H1 (cell line): ENCODE measurements around the gene ARMC6. TPM values are rescaled to one million over a fixed set of nuclear protein-coding genes. Genes with fewer than 3 reads are reported as not detected.

Experiments
- CTCF ChIA-PET: fragments of 300-600 bp; sonication (Branson Sonifier 250); formaldehyde crosslinking; loops from one replicate; lab custom pipeline; 2021; ENCODE audit not compliant: partially characterized antibody; lab: Charles Lee
- POLR2A ChIA-PET: fragments of 300-600 bp; sonication (Branson Sonifier 250); formaldehyde crosslinking; loops from one replicate; lab custom pipeline; 2021; ENCODE audit warnings: inconsistent platforms; ENCODE audit not compliant: partially characterized antibody; lab: Charles Lee
- DNase-seq, 2 experiments: peaks; one replicate each; pipeline versions ENCODE4 v3.0.0 to v3.0.0-alpha.2; 2010 to 2022; ENCODE audit warnings: low spot score in 2 of 2, low read depth in 1 of 2, mixed read lengths in 1 of 2
- FAIRE-seq: peaks from 2 replicates; lab custom pipeline; 2011; peaks lifted over from hg19 to GRCh38; lab: Jason Lieb, UNC
- H2AFZ ChIP-seq: 2 replicates; pipeline ENCODE4 v1.8.1; 2012; ENCODE audit warnings: low read length, inconsistent platforms
- H2AK5ac ChIP-seq: 2 replicates; pipeline ENCODE4 v1.6.1; 2013; ENCODE audit warnings: low read depth, low read length
- H2BK120ac ChIP-seq: replicated peaks from 2 replicates; pipeline ENCODE3; 2013; ENCODE audit warnings: low read depth, low read length, inconsistent platforms
- H2BK12ac ChIP-seq: 2 replicates; pipeline ENCODE4 v1.6.1; 2013; ENCODE audit warnings: low read depth, low read length
- H2BK15ac ChIP-seq: 2 replicates; pipeline ENCODE4 v1.6.1; 2013; ENCODE audit warnings: low read length
- H2BK20ac ChIP-seq: 2 replicates; pipeline ENCODE4 v1.6.1; 2013; ENCODE audit warnings: low read length
- H2BK5ac ChIP-seq: 2 replicates; pipeline ENCODE4 v1.6.1; 2013; ENCODE audit warnings: low read depth, low read length
- H3K14ac ChIP-seq: 2 replicates; pipeline ENCODE4 v1.6.1; 2013; ENCODE audit warnings: inconsistent platforms; ENCODE audit not compliant: insufficient read length
- H3K18ac ChIP-seq: 2 replicates; pipeline ENCODE4 v1.6.1; 2013; ENCODE audit warnings: low read length; ENCODE audit errors: extremely low read depth
- H3K23ac ChIP-seq: 2 replicates; pipeline ENCODE4 v1.6.1; 2013; ENCODE audit warnings: inconsistent platforms; ENCODE audit not compliant: insufficient read length
- H3K23me2 ChIP-seq: 2 replicates; pipeline ENCODE4 v1.6.1; 2013; ENCODE audit warnings: low read depth, low read length
- H3K27ac ChIP-seq: 2 replicates; pipeline ENCODE4 v1.6.1; 2011; ENCODE audit warnings: low read depth, low read length, inconsistent platforms
- H3K27me3 ChIP-seq, 4 experiments: replicated peaks in 1 of 4; 1 replicate in 1 of 4; 2 replicates in 3 of 4; pipeline versions ENCODE4 v1.6.1 to v1.8.1; 2011 to 2013; ENCODE audit warnings: low read length in 3 of 4, mild to moderate bottlenecking in 3 of 4, inconsistent platforms in 2 of 4, mixed read lengths in 2 of 4, moderate library complexity in 1 of 4; ENCODE audit not compliant: control insufficient read depth in 3 of 4, insufficient read depth in 3 of 4; ENCODE audit errors: extremely low read depth in 1 of 4
- H3K36me3 ChIP-seq, 4 experiments: 2 replicates each; pipeline versions ENCODE4 v1.6.1 to v1.8.1; 2011 to 2013; ENCODE audit warnings: mild to moderate bottlenecking in 4 of 4, low read length in 3 of 4, moderate library complexity in 2 of 4, control low read depth in 1 of 4, inconsistent platforms in 1 of 4; ENCODE audit not compliant: insufficient read depth in 4 of 4, control insufficient read depth in 2 of 4
- H3K4ac ChIP-seq: replicated peaks from 2 replicates; pipeline ENCODE3; 2013; ENCODE audit warnings: low read length, low read depth, mixed read lengths, inconsistent platforms; ENCODE audit not compliant: insufficient read length
- H3K4me1 ChIP-seq, 4 experiments: replicated peaks in 1 of 4; 1 replicate in 1 of 4; 2 replicates in 3 of 4; pipeline versions ENCODE4 v1.6.1 to v1.8.1; 2011 to 2013; ENCODE audit warnings: low read length in 3 of 4, inconsistent platforms in 2 of 4, mixed read lengths in 1 of 4; ENCODE audit not compliant: insufficient read depth in 4 of 4, control insufficient read depth in 3 of 4
- H3K4me2 ChIP-seq, 2 experiments: 2 replicates each; pipeline versions ENCODE4 v1.6.1 to v1.8.1; 2011 to 2013; ENCODE audit warnings: low read depth in 2 of 2, low read length in 2 of 2, control low read depth in 1 of 2, inconsistent platforms in 1 of 2, mild to moderate bottlenecking in 1 of 2; ENCODE audit not compliant: insufficient read depth in 1 of 2
- H3K4me3 ChIP-seq, 4 experiments: fragments of 200-600, 300-600 bp in 1 of 4; sonication (generic), shearing (Covaris generic), sonication (Bioruptor Twin) in 1 of 4; 2 replicates each; pipeline versions ENCODE4 v1.5.1 to v1.8.1; 2011 to 2016; ENCODE audit warnings: low read length in 4 of 4, low read depth in 3 of 4, control low read depth in 2 of 4, inconsistent platforms in 2 of 4, mild to moderate bottlenecking in 2 of 4, mixed read lengths in 1 of 4, moderate library complexity in 1 of 4; ENCODE audit not compliant: insufficient read depth in 2 of 4; ENCODE audit errors: extremely low read depth in 1 of 4
- H3K56ac ChIP-seq: replicated peaks from 2 replicates; pipeline ENCODE3; 2013; ENCODE audit warnings: low read depth, mild to moderate bottlenecking, mixed read lengths, low read length, inconsistent platforms; ENCODE audit not compliant: insufficient read length
- H3K79me1 ChIP-seq: 2 replicates; pipeline ENCODE4 v1.6.1; 2013; ENCODE audit warnings: low read depth, low read length, control low read depth
- H3K79me2 ChIP-seq, 2 experiments: 2 replicates each; pipeline versions ENCODE4 v1.6.1 to v1.8.1; 2012 to 2013; ENCODE audit warnings: low read length in 2 of 2, mild to moderate bottlenecking in 2 of 2, inconsistent platforms in 1 of 2; ENCODE audit not compliant: insufficient read depth in 2 of 2, control insufficient read depth in 1 of 2
- H3K9ac ChIP-seq, 4 experiments: replicated peaks in 1 of 4; 1 replicate in 1 of 4; 2 replicates in 3 of 4; pipeline versions ENCODE4 v1.6.1 to v1.8.1; 2011 to 2013; ENCODE audit warnings: low read depth in 3 of 4, low read length in 3 of 4, control low read depth in 2 of 4, mild to moderate bottlenecking in 2 of 4, moderate library complexity in 2 of 4, inconsistent platforms in 1 of 4; ENCODE audit errors: extremely low read depth in 1 of 4
- H3K9me3 ChIP-seq, 2 experiments: 2 replicates each; pipeline versions ENCODE4 v1.6.1 to v1.8.1; 2012 to 2013; ENCODE audit warnings: mild to moderate bottlenecking in 2 of 2, moderate library complexity in 2 of 2, control low read depth in 1 of 2, inconsistent platforms in 1 of 2, low read depth in 1 of 2, low read length in 1 of 2, mixed read lengths in 1 of 2; ENCODE audit not compliant: insufficient read depth in 2 of 2
- H4K20me1 ChIP-seq, 2 experiments: replicated peaks in 1 of 2; 2 replicates each; pipeline versions ENCODE3 to v1.8.1; 2011 to 2013; ENCODE audit warnings: inconsistent platforms in 2 of 2, low read length in 2 of 2, mild to moderate bottlenecking in 1 of 2; ENCODE audit not compliant: insufficient read depth in 2 of 2, control insufficient read depth in 1 of 2
- H4K5ac ChIP-seq: 2 replicates; pipeline ENCODE4 v1.6.1; 2013; ENCODE audit warnings: low read length, low read depth, mixed read lengths, inconsistent platforms; ENCODE audit not compliant: insufficient read length
- H4K8ac ChIP-seq: 2 replicates; pipeline ENCODE4 v1.8.0; 2013; ENCODE audit warnings: mild to moderate bottlenecking, moderate library complexity, low read length, inconsistent platforms; ENCODE audit not compliant: insufficient read depth; ENCODE audit errors: extremely low read depth
- H4K91ac ChIP-seq: replicated peaks from 2 replicates; pipeline ENCODE3; 2013; ENCODE audit warnings: low read length, mixed read lengths, inconsistent platforms; ENCODE audit not compliant: insufficient read length
- CBX8 ChIP-seq: fragments of 300-800, 300-1000 bp; sonication (generic); IDR thresholded peaks from 2 replicates; pipeline ENCODE4 v1.7.1; 2016; ENCODE audit warnings: low read depth, low read length, borderline replicate concordance
- WGBS, 2 experiments: shearing (Covaris generic) in 1 of 2; methylation state at CpG; one replicate each; pipeline versions ENCODE4 v1.1.6 to v1.1.7; 2013 to 2015; ENCODE audit warnings: low lambda C conversion rate in 2 of 2, mixed read lengths in 2 of 2, inconsistent platforms in 1 of 2, low coverage in 1 of 2, missing lambda C conversion rate in 1 of 2; ENCODE audit not compliant: insufficient replicate concordance in 2 of 2, insufficient coverage in 1 of 2, insufficient read length in 1 of 2; ENCODE audit errors: extremely low coverage in 1 of 2, missing lambda C conversion rate in 1 of 2; 5-methylcytosine and 5-hydroxymethylcytosine counted together
- polyA plus RNA-seq, 7 experiments: library from polyadenylated mRNA; depleted of rRNA in 3 of 7; stranded (reverse) in 5 of 7; unstranded in 2 of 7; fragments of >200 nt in 5 of 7; fragments of 200-250 nt in 2 of 7; gene quantifications; 1 replicate in 5 of 7; 2 replicates in 1 of 7; 4 replicates in 1 of 7; pipeline versions ENCODE4 v1.2.1 to v1.2.3, GENCODE V29; 2011 to 2013; ENCODE audit warnings: missing spikeins in 2 of 7, mixed read lengths in 2 of 7
- total RNA-seq: library from RNA; stranded (reverse); fragmentation: NEBNext Ultra II Directional; extraction: Animal tissue kit (Norgen Biotek cat#: 25700); gene quantifications from 2 replicates; pipeline ENCODE4 v1.2.1, GENCODE V29; 2021

Gene ARMC6
- total and polyA plus RNA-seq, 2 of the 8 experiments (the other 6 are each of a cell fraction or from before 2014, with no cell fraction given): 67.1 to 68.3 TPM

GRCh38 chr19:19076476-19076875 lies 43.1 kb downstream of the ARMC6 start:
- no peak overlapping the region for H2AFZ ChIP-seq
- H3K4me1 ChIP-seq: no peaks in the 10 kb centered on the region
- DNase-seq (no peak), FAIRE-seq (no peak)
- H3K18ac ChIP-seq: no peak overlapping the region
- 75% methylated on average over 1 of the region's 1 CpG; no CpG with 5 or more reads in 1 of the 2 experiments for WGBS, 2 experiments
- no peaks in the 10 kb centered on the region for H3K9me3 ChIP-seq
- H2BK12ac ChIP-seq: no peak overlapping the region
- H2BK120ac ChIP-seq: no peak overlapping the region
- no peak overlapping the region for H3K56ac ChIP-seq
- CTCF ChIA-PET: interaction anchor here (0.6 to 3.0 kb wide), 10 partner anchors 10 to 266 kb away, joined by 3 to 13 read pairs (median 4); no protein-coding TSS in a partner anchor
- H3K27ac ChIP-seq: no peak overlapping the region
- POLR2A ChIA-PET: interaction anchor here (0.7 to 0.9 kb wide), 2 partner anchors 14 to 60 kb away, joined by 3 read pairs; no protein-coding TSS in a partner anchor
- H4K20me1 ChIP-seq: peaks cover 0 to 4% of the 10 kb centered on the region in 2 experiments
- no peak overlapping the region for H2BK20ac ChIP-seq
- no peak overlapping the region for H2AK5ac ChIP-seq
- no peak overlapping the region for H4K5ac ChIP-seq
- no peak overlapping the region for H2BK15ac ChIP-seq
- no peaks in the 10 kb centered on the region for H3K36me3 ChIP-seq
- H3K79me2 ChIP-seq: no peaks in the 10 kb centered on the region
- 0 out of 2 replicates have a peak, but pooled peaks cover 2% of the 10 kb centered on the region for H3K79me1 ChIP-seq
- H3K4me3 ChIP-seq: no peak overlapping the region
- H3K23me2 ChIP-seq: no peaks in the 10 kb centered on the region; the same call in 1 of the 2 replicates
- no peak overlapping the region for H2BK5ac ChIP-seq
- H3K4me2 ChIP-seq: no peak overlapping the region
- no peak overlapping the region for H3K23ac ChIP-seq
- no peak overlapping the region for H4K91ac ChIP-seq
- H3K14ac ChIP-seq: no peak overlapping the region
- H4K8ac ChIP-seq: no peak overlapping the region
- H3K27me3 ChIP-seq: peaks cover 0 to 31% (median 26%) of the 10 kb centered on the region in 4 experiments; a peak in 6 of 7 replicates
- no peak overlapping the region for H3K9ac ChIP-seq
- H3K4ac ChIP-seq: no peak overlapping the region
- TF ChIP-seq CBX8: no peak
